ENCODE data around the gene IVNS1ABP.
"Not testable (repeated sequence)": the region's sequence is repeated elsewhere in the genome, so short reads cannot be mapped to it uniquely, and the experiment has no call there.

Gene IVNS1ABP

GRCh38 chr1:185317034-185317885 lies at the start of gene IVNS1ABP:
TSS of gene IVNS1ABP (minus strand) at chr1:185317243. CDS start at chr1:185309493, 7,750 bp downstream.
- TF ChIP-seq CTCF (IDR thresholded peaks at IDR 0.05; ENCODE audit: insufficient read depth, low read length, missing control alignments) = peak; percentile 19
- POLR2A ChIA-PET = interaction anchor here (0.7 to 2.4 kb wide), 10 partner anchors 10 to 353 kb away, joined by 3 to 15 read pairs (median 4); partner anchors contain the start of gene SWT1
- CTCF ChIA-PET = interaction anchor here (0.8 to 3.9 kb wide), 10 partner anchors 8 to 363 kb away, joined by 3 to 26 read pairs (median 4); no protein-coding TSS in a partner anchor
- peak within 1 kb of the TSS; percentile 90 for H3K4me3 ChIP-seq (ENCODE audit: low read depth, low read length)
- DNase-seq (ENCODE audit: low read depth, low spot score) = peak; percentile 54

DNA sequence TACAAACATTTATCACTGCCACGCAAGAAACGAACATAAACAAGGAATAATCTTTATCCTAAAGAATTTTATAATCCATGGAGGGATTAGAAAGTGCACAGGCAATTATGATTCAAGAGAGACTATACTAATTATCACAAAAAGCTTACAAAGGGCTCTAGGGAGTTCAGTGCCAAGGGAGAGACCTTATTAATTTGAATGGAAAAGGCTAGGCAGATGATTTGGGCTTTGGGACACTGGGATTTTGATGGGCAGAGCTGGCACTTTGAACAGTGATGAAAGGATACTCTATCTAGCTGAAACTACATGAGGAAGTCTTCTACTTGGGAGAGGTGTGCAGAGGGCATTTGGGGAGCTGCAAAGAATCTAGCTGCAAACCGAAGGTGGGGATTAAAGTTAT lies 48.9 kb upstream of the IVNS1ABP start:
- POLR2A ChIA-PET = no interaction called here
- TF ChIP-seq CTCF (IDR thresholded peaks at IDR 0.05; ENCODE audit: insufficient read depth, low read length, missing control alignments) = no peak
- H3K4me3 ChIP-seq (ENCODE audit: low read depth, low read length) = no peak overlapping the region
- DNase-seq (ENCODE audit: low read depth, low spot score) = no peak
- CTCF ChIA-PET = interaction anchor here (1.1 kb wide), 1 partner anchor 19 kb away, joined by 4 read pairs; no protein-coding TSS in a partner anchor

DNA sequence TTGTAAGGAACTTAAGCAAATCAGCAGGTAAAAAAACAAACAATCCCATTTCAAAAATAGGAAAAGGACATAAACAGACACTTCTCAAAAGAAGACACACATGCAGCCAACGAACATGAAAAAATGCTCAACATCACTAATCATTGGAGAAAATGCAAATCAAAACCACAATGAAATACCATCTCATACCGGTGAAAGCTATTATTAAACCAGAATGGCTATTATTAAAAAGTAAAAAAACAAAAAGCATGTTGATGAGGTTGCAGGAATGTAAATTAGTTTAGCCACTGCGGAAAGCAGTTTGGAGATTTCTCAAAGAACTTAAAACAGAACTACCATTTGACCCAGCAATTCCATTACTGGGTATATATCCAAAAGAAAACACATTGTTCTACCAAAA lies 47.5 kb upstream of the IVNS1ABP start:
- POLR2A ChIA-PET; DNase-seq (ENCODE audit: low read depth, low spot score); H3K4me3 ChIP-seq (ENCODE audit: low read depth, low read length); CTCF ChIA-PET: not testable (repeated sequence)

DNA sequence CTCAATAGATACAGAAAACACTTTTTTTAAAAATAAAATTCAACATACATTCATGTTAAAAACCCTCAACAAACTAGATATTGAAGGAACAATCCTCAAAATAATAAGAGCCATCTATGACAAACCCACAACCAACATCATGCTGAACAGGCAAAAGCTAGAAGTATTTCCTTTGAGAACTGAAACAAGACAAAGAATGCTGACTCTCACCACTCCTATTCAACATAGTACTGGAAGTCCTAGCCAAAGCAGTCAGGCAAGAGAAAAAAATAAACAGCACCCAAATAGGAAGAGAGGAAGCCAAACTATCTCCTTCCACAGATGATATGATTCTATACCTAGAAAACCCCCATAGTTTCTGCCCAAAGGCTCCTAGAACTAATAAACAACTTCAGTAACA lies 46.2 kb upstream of the IVNS1ABP start:
- ChIA-PET CTCF (no interaction called here), POLR2A (no interaction called here)
- no peak overlapping the region for H3K4me3 ChIP-seq (ENCODE audit: low read depth, low read length)
- no peak for DNase-seq (ENCODE audit: low read depth, low spot score)
- no peak for TF ChIP-seq CTCF (IDR thresholded peaks at IDR 0.05; ENCODE audit: insufficient read depth, low read length, missing control alignments)

DNA sequence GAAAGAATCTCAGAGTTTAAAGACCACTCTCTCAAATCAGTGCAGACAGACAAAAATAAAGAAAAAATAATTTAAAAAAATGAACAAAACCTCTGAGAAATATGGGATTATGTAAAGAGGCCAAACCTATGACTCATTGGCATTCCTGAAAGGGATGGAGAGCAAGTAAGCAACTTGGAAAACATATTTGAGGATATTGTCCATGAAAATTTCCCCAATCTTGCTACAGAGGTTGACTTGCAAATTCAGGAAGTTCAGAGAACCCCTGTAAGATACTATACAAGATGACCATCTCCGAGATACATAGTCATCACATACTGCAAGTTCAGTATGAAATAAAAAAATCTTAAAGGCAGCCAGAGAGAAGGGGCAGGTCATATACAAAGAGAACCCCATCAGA lies 43.7 kb upstream of the IVNS1ABP start:
- ChIA-PET POLR2A (interaction anchor here (0.6 kb wide), 1 partner anchor 93 kb away, joined by 3 read pairs; no protein-coding TSS in a partner anchor), CTCF (no interaction called here)
- no peak for TF ChIP-seq CTCF (IDR thresholded peaks at IDR 0.05; ENCODE audit: insufficient read depth, low read length, missing control alignments)
- no peak for DNase-seq (ENCODE audit: low read depth, low spot score)
- no peak overlapping the region for H3K4me3 ChIP-seq (ENCODE audit: low read depth, low read length)

DNA sequence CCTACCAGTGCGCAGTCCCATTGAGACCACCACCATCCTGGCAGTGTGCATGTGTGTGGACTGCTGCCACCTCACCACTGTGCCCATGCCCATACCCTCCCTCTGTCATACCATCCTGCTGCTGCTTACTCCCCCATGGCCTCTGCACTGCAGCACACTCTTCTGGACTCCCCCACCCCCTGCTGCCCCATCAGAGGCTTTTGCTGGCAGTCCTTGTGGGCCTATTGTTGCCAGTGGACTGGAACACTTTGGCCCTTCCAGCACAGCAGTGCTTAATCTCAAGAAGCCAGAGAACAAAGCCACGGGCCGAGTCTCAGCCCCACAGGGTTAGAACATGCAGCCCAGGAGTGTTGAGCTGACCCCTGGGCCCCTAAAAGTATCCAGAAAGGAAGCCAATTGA lies 41.9 kb upstream of the IVNS1ABP start:
- CTCF ChIA-PET = interaction anchor here (0.7 kb wide), 1 partner anchor 98 kb away, joined by 3 read pairs; no protein-coding TSS in a partner anchor
- H3K4me3 ChIP-seq (ENCODE audit: low read depth, low read length) = no peak overlapping the region
- TF ChIP-seq CTCF (IDR thresholded peaks at IDR 0.05; ENCODE audit: insufficient read depth, low read length, missing control alignments) = no peak
- DNase-seq (ENCODE audit: low read depth, low spot score) = no peak
- POLR2A ChIA-PET = no interaction called here
